H9 (cell line): Measurements from ENCODE around the gene OR52B6. TPM values are rescaled to one million over a fixed set of nuclear protein-coding genes. Genes with fewer than 3 reads are reported as not detected.

Source experiments
- DNase-seq: peaks from one replicate; pipeline ENCODE4 v3.0.0-alpha.2; 2017
- H2AFZ ChIP-seq: one replicate; pipeline ENCODE4 v1.6.1; 2013; ENCODE audit warnings: mild to moderate bottlenecking, low read length, control low read depth, moderate library complexity
- H2AK5ac ChIP-seq: 2 replicates; pipeline ENCODE4 v1.6.1; 2013; ENCODE audit warnings: low read length, control low read depth, mixed read lengths; ENCODE audit not compliant: insufficient read length
- H2BK120ac ChIP-seq: one replicate; pipeline ENCODE4 v1.6.1; 2013; ENCODE audit warnings: low read depth, mild to moderate bottlenecking, low read length, control low read depth, inconsistent platforms; ENCODE audit not compliant: poor library complexity, severe bottlenecking
- H2BK12ac ChIP-seq: 2 replicates; pipeline ENCODE4 v1.6.1; 2013; ENCODE audit warnings: low read length, control low read depth, mixed read lengths, low read depth; ENCODE audit not compliant: insufficient read length
- H2BK15ac ChIP-seq: 2 replicates; pipeline ENCODE4 v1.6.1; 2013; ENCODE audit warnings: low read depth, low read length, control low read depth
- H2BK20ac ChIP-seq: one replicate; pipeline ENCODE4 v1.6.1; 2013; ENCODE audit warnings: low read depth, mild to moderate bottlenecking, low read length, control low read depth, inconsistent platforms; ENCODE audit not compliant: poor library complexity, severe bottlenecking
- H2BK5ac ChIP-seq: 2 replicates; pipeline ENCODE4 v1.6.1; 2013; ENCODE audit warnings: low read length, control low read depth, mixed read lengths; ENCODE audit not compliant: insufficient read length
- H3K14ac ChIP-seq: 2 replicates; pipeline ENCODE4 v1.6.1; 2013; ENCODE audit warnings: low read length, control low read depth; ENCODE audit not compliant: insufficient read depth
- H3K18ac ChIP-seq: 2 replicates; pipeline ENCODE4 v1.6.1; 2013; ENCODE audit warnings: low read depth, mild to moderate bottlenecking, mixed read lengths, low read length, control low read depth; ENCODE audit not compliant: insufficient read length
- H3K23ac ChIP-seq: 2 replicates; pipeline ENCODE4 v1.6.1; 2013; ENCODE audit warnings: low read length, control low read depth, mixed read lengths, low read depth; ENCODE audit not compliant: insufficient read length
- H3K23me2 ChIP-seq: 2 replicates; pipeline ENCODE4 v1.6.1; 2013; ENCODE audit warnings: low read depth, mild to moderate bottlenecking, mixed read lengths, low read length, control low read depth; ENCODE audit not compliant: insufficient read length, poor library complexity, severe bottlenecking
- H3K27ac ChIP-seq: 2 replicates; pipeline ENCODE4 v1.5.1; 2013; ENCODE audit warnings: low read length, control low read depth, mixed read lengths, low read depth; ENCODE audit not compliant: insufficient read length
- H3K27me3 ChIP-seq: 2 replicates; pipeline ENCODE4 v1.6.1; 2013; ENCODE audit warnings: low read length, control low read depth, inconsistent platforms; ENCODE audit not compliant: insufficient read depth
- H3K4ac ChIP-seq: 2 replicates; pipeline ENCODE4 v1.6.1; 2013; ENCODE audit warnings: low read depth, mild to moderate bottlenecking, control low read depth, inconsistent platforms, low read length, moderate library complexity
- H3K4me1 ChIP-seq: 2 replicates; pipeline ENCODE4 v1.6.1; 2013; ENCODE audit warnings: low read length, control low read depth, inconsistent platforms; ENCODE audit not compliant: insufficient read depth
- H3K4me2 ChIP-seq: 2 replicates; pipeline ENCODE4 v1.6.1; 2013; ENCODE audit warnings: low read length, control low read depth, mixed read lengths; ENCODE audit not compliant: insufficient read length, insufficient read depth
- H3K56ac ChIP-seq: 2 replicates; pipeline ENCODE4 v1.6.1; 2013; ENCODE audit warnings: low read depth, mild to moderate bottlenecking, mixed read lengths, low read length, control low read depth; ENCODE audit not compliant: insufficient read length
- H3K79me1 ChIP-seq: 2 replicates; pipeline ENCODE4 v1.6.1; 2013; ENCODE audit warnings: low read depth, mild to moderate bottlenecking, moderate library complexity, low read length, control low read depth, inconsistent platforms; ENCODE audit not compliant: insufficient read depth, poor library complexity, severe bottlenecking
- H3K79me2 ChIP-seq: 2 replicates; pipeline ENCODE4 v1.6.1; 2013; ENCODE audit warnings: low read length, control low read depth, inconsistent platforms; ENCODE audit not compliant: insufficient read depth
- H3K9ac ChIP-seq: 2 replicates; pipeline ENCODE4 v1.6.1; 2013; ENCODE audit warnings: low read length, control low read depth, mixed read lengths; ENCODE audit not compliant: insufficient read length; ENCODE audit errors: extremely low read depth
- H3K9me3 ChIP-seq: one replicate; pipeline ENCODE4 v1.6.1; 2013; ENCODE audit warnings: low read depth, low read length, inconsistent platforms; ENCODE audit not compliant: control insufficient read depth
- H3T11ph ChIP-seq: one replicate; pipeline ENCODE4 v1.6.1; 2013; ENCODE audit warnings: mild to moderate bottlenecking, low read length, control low read depth, inconsistent platforms
- H4K20me1 ChIP-seq: one replicate; pipeline ENCODE4 v1.6.1; 2013; ENCODE audit not compliant: control insufficient read depth, insufficient read length, insufficient read depth
- H4K5ac ChIP-seq: 2 replicates; pipeline ENCODE4 v1.6.1; 2013; ENCODE audit warnings: low read depth, mild to moderate bottlenecking, mixed read lengths, low read length, control low read depth; ENCODE audit not compliant: insufficient read length
- H4K8ac ChIP-seq: replicated peaks from 2 replicates; pipeline ENCODE4 v1.6.1; 2013; ENCODE audit warnings: low read length, control low read depth, mixed read lengths, low read depth; ENCODE audit not compliant: insufficient read length
- H4K91ac ChIP-seq: 2 replicates; pipeline ENCODE4 v1.6.1; 2013; ENCODE audit warnings: low read depth, mild to moderate bottlenecking, moderate library complexity, mixed read lengths, low read length, control low read depth; ENCODE audit not compliant: insufficient read length
- H3K27ac Mint-ChIP-seq, 3 experiments: 2 replicates in 2 of 3; 3 replicates in 1 of 3; pipeline ENCODE4 v1.8.0; 2020 to 2021; ENCODE audit warnings: mixed read lengths in 3 of 3, mild to moderate bottlenecking in 1 of 3, moderate library complexity in 1 of 3
- H3K27me3 Mint-ChIP-seq: 2 replicates; pipeline ENCODE4 v1.8.0; 2021; ENCODE audit warnings: low read depth, mild to moderate bottlenecking, moderate library complexity, mixed read lengths
- H3K36me3 Mint-ChIP-seq, 3 experiments: 2 replicates in 2 of 3; 3 replicates in 1 of 3; pipeline ENCODE4 v1.8.0; 2020 to 2021; ENCODE audit warnings: low read depth in 3 of 3, mixed read lengths in 3 of 3; ENCODE audit not compliant: insufficient read depth in 1 of 3
- H3K4me1 Mint-ChIP-seq, 2 experiments: 2 replicates each; pipeline ENCODE4 v1.8.0; 2020; ENCODE audit warnings: mixed read lengths in 2 of 2
- H3K4me3 Mint-ChIP-seq, 2 experiments: 2 replicates in 1 of 2; 3 replicates in 1 of 2; pipeline ENCODE4 v1.8.0; 2020 to 2021; ENCODE audit warnings: mild to moderate bottlenecking in 2 of 2, mixed read lengths in 2 of 2, moderate library complexity in 1 of 2
- H3K9me3 Mint-ChIP-seq, 2 experiments: 2 replicates in 1 of 2; 3 replicates in 1 of 2; pipeline ENCODE4 v1.8.0; 2020; ENCODE audit warnings: mild to moderate bottlenecking in 2 of 2, mixed read lengths in 2 of 2, moderate library complexity in 1 of 2
- CTCF ChIP-seq: fragments of 200-600 bp; sonication (generic); conservative IDR thresholded peaks from 3 replicates; pipeline ENCODE4 v1.8.0; 2021; ENCODE audit warnings: antibody characterized with exemption, mild to moderate bottlenecking
- WGBS: extraction: QIAGEN DNeasy Blood & Tissue Kit; methylation state at CpG from one replicate; pipeline ENCODE4 v1.1.7; 2013; ENCODE audit warnings: missing lambda C conversion rate, low lambda C conversion rate, mixed read lengths; ENCODE audit not compliant: insufficient read length; ENCODE audit errors: extremely low coverage; 5-methylcytosine and 5-hydroxymethylcytosine counted together
- total RNA-seq: library from RNA; stranded (reverse); gene quantifications from 2 replicates; pipeline ENCODE4 v1.2.1, GENCODE V29; 2021

The OR52B6 gene
- total RNA-seq, 1 experiment from 2014 or later: not detected

DNA sequence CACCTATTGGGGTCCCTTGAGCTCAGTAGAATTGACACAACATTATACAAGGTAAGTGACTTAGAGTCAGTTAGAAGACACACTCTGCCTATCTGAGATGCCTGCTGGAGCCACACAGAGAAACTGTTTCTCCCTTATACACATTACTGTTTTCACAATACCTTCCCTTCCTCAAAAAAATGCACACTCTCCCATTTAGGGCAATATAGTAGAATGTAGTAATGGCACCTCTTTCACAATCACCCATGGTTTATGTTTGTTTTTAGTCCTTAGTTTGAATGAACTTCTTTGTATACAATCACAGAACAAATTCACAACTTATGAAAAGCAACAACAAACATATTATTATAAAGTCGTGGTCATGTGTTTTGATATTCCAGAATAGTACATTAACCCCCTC is 46.6 kb upstream of the OR52B6 start:
- WGBS: no CpG with 5 or more reads among the region's 1 CpG
- peaks cover 6% of the 10 kb centered on the region in 2 experiments; a peak in 2 of 5 replicates for H3K9me3 Mint-ChIP-seq

More for the DNA sequence above, 46.6 kb upstream of the OR52B6 start:
- no peak overlapping the region for H2AFZ ChIP-seq
- H4K20me1 ChIP-seq: no peaks in the 10 kb centered on the region
- no peak overlapping the region for H4K5ac ChIP-seq
- H3K23ac ChIP-seq: no peak overlapping the region
- no peak overlapping the region for H2BK15ac ChIP-seq
- H3K9me3 ChIP-seq: no peaks in the 10 kb centered on the region
- no peak overlapping the region for H2BK20ac ChIP-seq
- no peak overlapping the region for H3T11ph ChIP-seq
- no peak overlapping the region for H3K18ac ChIP-seq
- no peak overlapping the region for H2BK5ac ChIP-seq
- H3K27ac ChIP-seq: no peak overlapping the region
- no peaks in the 10 kb centered on the region for H3K23me2 ChIP-seq
- H3K4me2 ChIP-seq: no peak overlapping the region
- H3K36me3 Mint-ChIP-seq: peaks cover 0 to 6% (median 0%) of the 10 kb centered on the region in 3 experiments; a peak in 2 of 7 replicates
- no peaks in the 10 kb centered on the region for H3K27me3 ChIP-seq
- H3K79me2 ChIP-seq: no peaks in the 10 kb centered on the region
- peaks cover 4% of the 10 kb centered on the region for H3K27me3 Mint-ChIP-seq
- no peak overlapping the region for H2BK12ac ChIP-seq
- no peaks in the 10 kb centered on the region for H3K4me1 ChIP-seq
- no peaks in the 10 kb centered on the region for H3K4me1 Mint-ChIP-seq
- no peak for TF ChIP-seq CTCF
- H4K8ac ChIP-seq: no peak overlapping the region
- no peak overlapping the region for H3K9ac ChIP-seq
- H3K79me1 ChIP-seq: no peaks in the 10 kb centered on the region
- no peak overlapping the region for H3K4me3 Mint-ChIP-seq
- no peak overlapping the region for H3K14ac ChIP-seq
- H3K4ac ChIP-seq: no peak overlapping the region
- H2BK120ac ChIP-seq: no peak overlapping the region
- no peak overlapping the region for H2AK5ac ChIP-seq
- H3K27ac Mint-ChIP-seq: no peak overlapping the region
- no peak overlapping the region for H4K91ac ChIP-seq
- DNase-seq: no peak
- H3K56ac ChIP-seq: no peak overlapping the region
